Fibroblast of mammary gland (primary cell): ENCODE results near the gene HMOX2.
A peak's percentile ranks its signal among the peaks of the same experiment; 100 is the strongest.

Experiments used
- DNase-seq: peaks from one replicate; pipeline ENCODE4 v3.0.0-alpha.2; 2010; ENCODE audit warnings: low read depth
- H3K4me3 ChIP-seq: 2 replicates; pipeline ENCODE4 v1.5.1; 2011; ENCODE audit warnings: low read depth, mild to moderate bottlenecking, low read length, moderate library complexity; ENCODE audit not compliant: control insufficient read depth
- CTCF ChIP-seq: conservative IDR thresholded peaks from 2 replicates; pipeline ENCODE4 v1.5.1; 2011; ENCODE audit warnings: low read depth, low read length, inconsistent platforms; ENCODE audit not compliant: control insufficient read depth, insufficient read depth

The HMOX2 gene

GRCh38 chr16:4472880-4473279, 3.3 kb upstream of the HMOX2 start:
- DNase-seq = no peak
- TF ChIP-seq CTCF = no peak
- no peak overlapping the region for H3K4me3 ChIP-seq

DNA sequence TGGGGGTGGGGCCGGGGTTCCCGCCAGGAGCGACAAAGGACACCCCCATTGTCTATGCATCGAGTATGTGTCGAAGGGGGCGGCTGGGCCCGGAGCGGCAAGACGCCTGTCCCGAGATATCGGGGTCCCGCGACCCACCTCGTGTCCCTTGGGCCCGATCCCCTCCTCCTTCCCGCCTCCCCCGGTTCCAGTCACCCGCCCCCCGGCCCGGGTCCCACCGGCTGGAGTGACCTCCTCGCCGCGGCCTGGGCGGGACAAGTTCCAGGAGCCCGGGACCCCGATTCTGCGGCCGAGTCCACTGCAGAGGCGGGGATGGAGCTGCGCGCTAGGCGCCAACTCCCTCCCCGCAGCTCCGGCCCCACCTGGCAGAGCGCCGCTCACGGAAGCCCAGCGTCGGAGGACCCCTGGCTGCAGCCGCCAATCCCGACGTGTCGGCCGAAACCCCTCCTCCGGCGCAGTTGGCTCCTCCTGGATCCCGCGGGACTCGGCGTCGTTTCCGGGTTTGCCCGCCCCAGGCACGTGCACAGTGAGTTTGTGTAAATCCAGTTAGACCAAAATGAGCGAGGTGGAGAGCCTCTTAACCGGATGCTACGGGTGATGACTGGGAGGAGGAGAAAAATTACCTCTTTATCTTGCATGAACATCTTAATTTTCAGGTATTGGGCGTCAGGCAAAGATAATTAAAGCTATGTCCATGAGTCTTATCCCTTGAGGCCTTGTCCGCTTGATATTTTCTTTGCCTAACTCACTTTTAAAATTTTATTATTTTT, 1.8 kb upstream of the HMOX2 start, which contains the start of gene NMRAL1:
TSS of gene NMRAL1 (minus strand) at position 434 of the 770 bp plus-strand sequence. CDS start 493 bp downstream, outside the sequence.
- peak; percentile 87 for DNase-seq
- H3K4me3 ChIP-seq = peak within 1 kb of the TSS; percentile 68
- TF ChIP-seq CTCF = no peak

DNA sequence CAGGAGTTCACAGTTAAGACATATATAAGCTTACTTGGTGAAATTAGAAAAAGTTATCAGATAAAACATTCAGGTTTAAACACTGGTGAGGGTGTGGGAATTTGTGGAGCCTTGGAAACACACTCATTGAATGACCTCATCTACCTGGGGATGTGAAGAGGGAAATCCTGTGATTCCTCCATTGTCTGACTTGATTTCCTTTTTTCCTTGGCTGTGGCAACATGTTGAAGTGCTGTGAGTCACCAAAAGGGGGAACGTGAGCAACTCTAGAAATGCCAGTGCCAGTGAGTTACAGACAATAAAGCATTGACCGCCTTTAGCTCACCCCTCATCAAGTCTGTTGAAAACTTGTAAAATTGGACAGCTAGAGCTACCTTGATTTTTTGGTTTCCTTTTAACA, 1.8 kb downstream of the HMOX2 start:
- peak; percentile 60 for DNase-seq

DNA sequence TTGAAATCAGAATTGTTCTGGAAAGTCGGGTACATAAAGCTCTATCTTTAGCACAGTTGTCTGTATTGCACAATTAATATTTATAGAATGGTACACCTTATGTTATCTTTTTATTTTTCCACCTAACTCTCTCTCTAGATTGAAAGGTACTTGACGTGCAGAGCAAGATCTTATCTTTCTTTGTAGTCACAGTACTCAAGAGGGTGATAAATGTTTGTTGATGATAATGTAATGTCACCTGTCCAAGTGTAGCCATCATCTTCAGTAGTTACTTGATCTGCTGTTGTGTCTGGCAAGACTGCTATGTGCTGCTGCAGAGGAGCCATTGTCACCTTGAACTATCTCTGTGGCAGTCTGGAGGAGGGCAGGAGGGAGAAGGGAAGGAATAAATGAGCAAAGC, 5.3 kb downstream of the HMOX2 start:
- no peak for TF ChIP-seq CTCF
- no peak for DNase-seq
- no peak overlapping the region for H3K4me3 ChIP-seq

More for the DNA sequence above, 1.8 kb downstream of the HMOX2 start:
- TF ChIP-seq CTCF = peak; percentile 28
- H3K4me3 ChIP-seq = no peak overlapping the region

GRCh38 chr16:4481963-4482362, 5.8 kb downstream of the HMOX2 start:
- H3K4me3 ChIP-seq = no peak overlapping the region

GRCh38 chr16:4486126-4486893, 10.1 kb downstream of the HMOX2 start:
- no peak for DNase-seq
- TF ChIP-seq CTCF = no peak
- no peak overlapping the region for H3K4me3 ChIP-seq

More at GRCh38 chr16:4481963-4482362, 5.8 kb downstream of the HMOX2 start:
- no peak for TF ChIP-seq CTCF
- no peak for DNase-seq
